ENCODE data around the gene PDE7B. TPM values are rescaled to one million over a fixed set of nuclear protein-coding genes. Genes with fewer than 3 reads are reported as not detected.

The PDE7B gene
- total and polyA plus RNA-seq, 3 experiments from 2014 or later = 0.04 to 0.24 (median 0.07) TPM

GRCh38 chr6:136016228-136017225, 165.0 kb downstream of the PDE7B start:
- DNase-seq = no peak
- H3K27ac Mint-ChIP-seq = no peak overlapping the region
- POLR2A ChIA-PET = no interaction called here

GRCh38 chr6:136020691-136021090, 169.2 kb downstream of the PDE7B start:
- DNase-seq = no peak
- Mint-ChIP-seq H3K36me3 (no peaks in the 10 kb centered on the region), H3K27me3 (peaks cover 0 to 12% of the 10 kb centered on the region in 2 donors), H3K27ac (no peak overlapping the region), H3K4me1 (no peaks in the 10 kb centered on the region), H3K9me3 (no peaks in the 10 kb centered on the region), H3K4me3 (no peak overlapping the region)
- H3K4me3 ChIP-seq (ENCODE audit: low read length) = no peak overlapping the region
- H3K9me3 ChIP-seq (ENCODE audit: low read length) = no peaks in the 10 kb centered on the region
- H3K27me3 ChIP-seq (ENCODE audit: insufficient read depth, low read length, poor library complexity, severe bottlenecking) = no peaks in the 10 kb centered on the region
- no peak overlapping the region for H3K27ac ChIP-seq (ENCODE audit: low read depth, low read length)
- POLR2A ChIA-PET = no interaction called here
- CTCF ChIA-PET = no interaction called here
- no peaks in the 10 kb centered on the region for H3K4me1 ChIP-seq (ENCODE audit: insufficient read depth, low read length)
- no peaks in the 10 kb centered on the region for H3K36me3 ChIP-seq (ENCODE audit: insufficient read depth, low read length)

More at GRCh38 chr6:136016228-136017225, 165.0 kb downstream of the PDE7B start:
- Histone ChIP-seq H3K36me3 (ENCODE audit: insufficient read depth, low read length) (no peaks in the 10 kb centered on the region), H3K27ac (ENCODE audit: low read depth, low read length) (no peak overlapping the region), H3K9me3 (ENCODE audit: low read length) (no peaks in the 10 kb centered on the region), H3K27me3 (ENCODE audit: insufficient read depth, low read length, poor library complexity, severe bottlenecking) (no peaks in the 10 kb centered on the region), H3K4me1 (ENCODE audit: insufficient read depth, low read length) (no peaks in the 10 kb centered on the region), H3K4me3 (ENCODE audit: low read length) (no peak overlapping the region)
- Mint-ChIP-seq H3K4me3 (no peak overlapping the region), H3K27me3 (peaks cover 3 to 10% of the 10 kb centered on the region in 2 donors), H3K36me3 (no peaks in the 10 kb centered on the region), H3K4me1 (no peaks in the 10 kb centered on the region), H3K9me3 (no peaks in the 10 kb centered on the region)
- CTCF ChIA-PET = no interaction called here

- H3K4me1 Mint-ChIP-seq = no peaks in the 10 kb centered on the region
- H3K27me3 Mint-ChIP-seq = peaks cover 0 to 12% of the 10 kb centered on the region in 2 donors
- H3K4me1 ChIP-seq (ENCODE audit: insufficient read depth, low read length) = no peaks in the 10 kb centered on the region
- no peak overlapping the region for H3K4me3 ChIP-seq (ENCODE audit: low read length)
- no peaks in the 10 kb centered on the region for H3K9me3 Mint-ChIP-seq
- H3K36me3 ChIP-seq (ENCODE audit: insufficient read depth, low read length) = no peaks in the 10 kb centered on the region
- H3K36me3 Mint-ChIP-seq = no peaks in the 10 kb centered on the region
- no peak overlapping the region for H3K4me3 Mint-ChIP-seq
- POLR2A ChIA-PET = no interaction called here
- H3K27ac ChIP-seq (ENCODE audit: low read depth, low read length) = no peak overlapping the region
- DNase-seq = no peak
- CTCF ChIA-PET = no interaction called here
- H3K9me3 ChIP-seq (ENCODE audit: low read length) = no peaks in the 10 kb centered on the region
- no peaks in the 10 kb centered on the region for H3K27me3 ChIP-seq (ENCODE audit: insufficient read depth, low read length, poor library complexity, severe bottlenecking)
- H3K27ac Mint-ChIP-seq = no peak overlapping the region
Measured at GRCh38 chr6:136022224-136022874, 170.8 kb downstream of the PDE7B start.

- H3K4me1 Mint-ChIP-seq = no peaks in the 10 kb centered on the region
- H3K36me3 ChIP-seq (ENCODE audit: insufficient read depth, low read length) = no peaks in the 10 kb centered on the region
- H3K4me3 Mint-ChIP-seq = no peak overlapping the region
- H3K9me3 Mint-ChIP-seq = no peaks in the 10 kb centered on the region
- no peak overlapping the region for H3K27ac Mint-ChIP-seq
- no peaks in the 10 kb centered on the region for H3K9me3 ChIP-seq (ENCODE audit: low read length)
- H3K27me3 ChIP-seq (ENCODE audit: insufficient read depth, low read length, poor library complexity, severe bottlenecking) = no peaks in the 10 kb centered on the region
- no peaks in the 10 kb centered on the region for H3K4me1 ChIP-seq (ENCODE audit: insufficient read depth, low read length)
- no peaks in the 10 kb centered on the region for H3K36me3 Mint-ChIP-seq
- ChIA-PET CTCF (no interaction called here), POLR2A (no interaction called here)
- DNase-seq = no peak
- H3K27ac ChIP-seq (ENCODE audit: low read depth, low read length) = no peak overlapping the region
- H3K27me3 Mint-ChIP-seq = peaks cover 0 to 15% of the 10 kb centered on the region in 2 donors
- H3K4me3 ChIP-seq (ENCODE audit: low read length) = no peak overlapping the region
Measured at GRCh38 chr6:136024711-136025110, 173.2 kb downstream of the PDE7B start.

GRCh38 chr6:136025736-136026135, 174.2 kb downstream of the PDE7B start:
- CTCF ChIA-PET = no interaction called here
- H3K4me3 Mint-ChIP-seq = no peak overlapping the region
- POLR2A ChIA-PET = no interaction called here
- Histone ChIP-seq H3K36me3 (ENCODE audit: insufficient read depth, low read length) (no peaks in the 10 kb centered on the region), H3K4me3 (ENCODE audit: low read length) (no peak overlapping the region), H3K9me3 (ENCODE audit: low read length) (no peaks in the 10 kb centered on the region), H3K27me3 (ENCODE audit: insufficient read depth, low read length, poor library complexity, severe bottlenecking) (no peaks in the 10 kb centered on the region), H3K27ac (ENCODE audit: low read depth, low read length) (no peak overlapping the region), H3K4me1 (ENCODE audit: insufficient read depth, low read length) (no peaks in the 10 kb centered on the region)
- H3K27me3 Mint-ChIP-seq = peaks cover 0 to 15% of the 10 kb centered on the region in 2 donors
- no peaks in the 10 kb centered on the region for H3K9me3 Mint-ChIP-seq
- no peaks in the 10 kb centered on the region for H3K36me3 Mint-ChIP-seq
- no peaks in the 10 kb centered on the region for H3K4me1 Mint-ChIP-seq
- DNase-seq = no peak
- H3K27ac Mint-ChIP-seq = no peak overlapping the region

- H3K4me1 Mint-ChIP-seq = no peaks in the 10 kb centered on the region
- H3K36me3 ChIP-seq (ENCODE audit: insufficient read depth, low read length) = no peaks in the 10 kb centered on the region
- H3K4me3 ChIP-seq (ENCODE audit: low read length) = no peak overlapping the region
- no peak overlapping the region for H3K27ac ChIP-seq (ENCODE audit: low read depth, low read length)
- H3K27me3 Mint-ChIP-seq = peaks cover 2 to 3% of the 10 kb centered on the region in 2 donors
- no peak overlapping the region for H3K4me3 Mint-ChIP-seq
- H3K9me3 ChIP-seq (ENCODE audit: low read length) = no peaks in the 10 kb centered on the region
- ChIA-PET POLR2A (no interaction called here), CTCF (no interaction called here)
- no peaks in the 10 kb centered on the region for H3K4me1 ChIP-seq (ENCODE audit: insufficient read depth, low read length)
- no peaks in the 10 kb centered on the region for H3K27me3 ChIP-seq (ENCODE audit: insufficient read depth, low read length, poor library complexity, severe bottlenecking)
- H3K27ac Mint-ChIP-seq = no peak overlapping the region
- H3K9me3 Mint-ChIP-seq = no peaks in the 10 kb centered on the region
- H3K36me3 Mint-ChIP-seq = no peaks in the 10 kb centered on the region
- DNase-seq = no peak
Measured at GRCh38 chr6:136030131-136030530, 178.6 kb downstream of the PDE7B start.

GRCh38 chr6:136031982-136032381, 180.5 kb downstream of the PDE7B start:
- ChIA-PET CTCF (no interaction called here), POLR2A (no interaction called here)
- no peak overlapping the region for H3K27ac Mint-ChIP-seq
- no peaks in the 10 kb centered on the region for H3K4me1 ChIP-seq (ENCODE audit: insufficient read depth, low read length)
- no peaks in the 10 kb centered on the region for H3K36me3 Mint-ChIP-seq
- no peak overlapping the region for H3K27ac ChIP-seq (ENCODE audit: low read depth, low read length)
- no peaks in the 10 kb centered on the region for H3K9me3 ChIP-seq (ENCODE audit: low read length)
- H3K27me3 Mint-ChIP-seq = peaks cover 2 to 9% of the 10 kb centered on the region in 2 donors
- H3K9me3 Mint-ChIP-seq = no peaks in the 10 kb centered on the region
- no peak overlapping the region for H3K4me3 Mint-ChIP-seq
- DNase-seq = no peak
- no peaks in the 10 kb centered on the region for H3K36me3 ChIP-seq (ENCODE audit: insufficient read depth, low read length)
- H3K4me3 ChIP-seq (ENCODE audit: low read length) = no peak overlapping the region
- H3K4me1 Mint-ChIP-seq = no peaks in the 10 kb centered on the region
- no peaks in the 10 kb centered on the region for H3K27me3 ChIP-seq (ENCODE audit: insufficient read depth, low read length, poor library complexity, severe bottlenecking)

GRCh38 chr6:136033416-136033815, 181.9 kb downstream of the PDE7B start:
- Mint-ChIP-seq H3K4me1 (peaks cover 0 to 4% (median 2%) of the 10 kb centered on the region in 3 donors), H3K36me3 (no peaks in the 10 kb centered on the region), H3K9me3 (peaks cover 0 to 2% (median 0%) of the 10 kb centered on the region in 5 donors), H3K27me3 (peaks cover 2 to 13% of the 10 kb centered on the region in 2 donors), H3K4me3 (no peak overlapping the region), H3K27ac (no peak overlapping the region)
- Histone ChIP-seq H3K4me1 (ENCODE audit: insufficient read depth, low read length) (no peaks in the 10 kb centered on the region), H3K36me3 (ENCODE audit: insufficient read depth, low read length) (no peaks in the 10 kb centered on the region), H3K4me3 (ENCODE audit: low read length) (no peak overlapping the region), H3K9me3 (ENCODE audit: low read length) (no peaks in the 10 kb centered on the region), H3K27ac (ENCODE audit: low read depth, low read length) (no peak overlapping the region), H3K27me3 (ENCODE audit: insufficient read depth, low read length, poor library complexity, severe bottlenecking) (no peaks in the 10 kb centered on the region)
- no peak for DNase-seq
- CTCF ChIA-PET = no interaction called here
- POLR2A ChIA-PET = no interaction called here

Data from CD8-positive, alpha-beta memory T cell (primary cell).